HG03520 (cell line): ENCODE measurements around the gene GANC.

ENCODE experiments used
- ATAC-seq: cut with Tn5 transposase; IDR thresholded peaks from one replicate; pipeline ENCODE4 v1.9.1; 2021; ENCODE audit warnings: mild to moderate bottlenecking, moderate library complexity; ENCODE audit not compliant: unreplicated experiment

Gene GANC

DNA sequence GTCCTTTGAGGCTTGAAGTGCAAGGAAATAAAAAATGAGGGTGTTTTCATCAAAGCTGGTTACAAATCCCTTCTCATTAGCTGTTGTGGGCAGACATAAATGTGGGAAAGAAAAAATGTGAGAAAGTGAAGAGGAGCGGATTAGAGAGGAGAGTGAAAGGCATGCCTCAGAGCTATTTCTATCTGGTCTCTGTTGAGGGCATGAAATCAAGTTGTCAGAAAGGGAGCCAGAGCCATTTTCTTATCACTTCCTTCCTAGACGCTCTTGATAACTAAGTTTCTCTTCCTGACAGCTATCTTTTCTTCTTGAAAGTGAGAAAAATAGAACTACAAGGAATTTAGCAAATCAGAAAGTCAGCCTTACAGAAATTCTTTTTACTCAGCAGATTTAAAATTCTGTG is 65.5 kb downstream of the GANC start:
- no peak for ATAC-seq

DNA sequence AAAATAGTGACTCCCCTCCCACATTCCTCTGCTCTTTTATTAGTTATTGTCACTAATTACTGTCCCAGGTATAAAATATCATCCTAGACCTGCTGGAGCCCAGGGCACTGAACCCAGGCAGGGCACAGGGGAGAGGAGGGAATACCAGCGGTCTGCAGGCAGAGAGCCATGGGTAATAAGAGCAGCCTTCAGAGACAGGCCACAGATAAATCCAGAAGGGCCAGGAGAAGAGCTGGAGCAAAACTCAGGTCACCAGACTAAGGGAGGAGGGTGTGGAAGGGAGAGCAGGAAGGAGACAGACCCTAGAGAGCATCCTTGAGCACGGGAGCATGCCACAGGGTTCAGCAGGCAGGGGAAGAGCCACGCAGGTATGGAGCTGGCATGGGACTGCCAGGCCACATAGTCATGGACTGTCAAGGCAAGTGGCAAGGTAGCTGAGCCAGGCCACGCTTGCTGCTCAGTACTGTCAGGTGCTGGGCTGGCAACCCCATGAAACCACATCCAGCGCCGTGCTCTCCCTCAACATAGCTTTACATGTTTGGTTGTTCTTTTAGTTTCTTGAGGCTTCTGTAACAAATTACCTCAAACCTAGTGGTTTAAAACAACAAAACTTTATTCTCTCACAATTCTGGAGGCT is 70.7 kb downstream of the GANC start:
- ATAC-seq = no peak

DNA sequence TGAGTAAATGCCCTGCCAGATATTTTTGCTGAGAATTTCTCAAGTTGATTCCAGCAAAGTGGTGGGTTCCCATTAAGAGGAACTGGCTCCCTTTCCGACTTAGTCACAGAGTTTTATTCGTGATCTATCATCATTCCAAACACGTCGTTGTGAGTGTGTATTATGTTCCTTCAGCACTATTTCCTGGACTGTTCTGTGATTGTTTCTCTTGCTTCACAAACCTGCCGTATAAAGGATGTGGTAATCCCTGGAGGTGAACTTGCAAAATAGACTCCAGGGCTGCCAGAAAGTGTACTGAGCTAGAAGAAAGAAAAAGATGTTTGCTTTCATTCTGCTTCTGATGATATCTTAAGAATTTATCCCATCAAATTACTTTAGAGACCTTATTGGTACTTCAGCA is 71.8 kb downstream of the GANC start:
- ATAC-seq = no peak

DNA sequence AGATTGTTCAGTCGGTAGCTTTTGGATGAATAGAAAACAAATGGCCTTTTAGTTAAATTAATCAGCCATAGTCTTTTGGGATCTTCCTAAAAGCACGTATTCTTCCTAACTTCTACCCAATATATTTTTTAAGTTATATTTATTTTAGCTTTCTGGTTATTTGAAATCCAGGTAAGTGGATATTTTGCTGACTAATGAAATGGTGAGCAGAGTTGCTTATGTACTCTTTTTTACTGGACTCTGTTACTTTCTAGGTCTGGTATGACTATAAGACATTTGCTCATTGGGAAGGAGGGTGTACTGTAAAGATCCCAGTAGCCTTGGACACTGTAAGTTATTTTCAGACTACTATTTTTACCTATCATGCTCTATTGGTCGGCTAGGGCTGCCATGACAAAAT is 72.5 kb downstream of the GANC start:
- no peak for ATAC-seq

DNA sequence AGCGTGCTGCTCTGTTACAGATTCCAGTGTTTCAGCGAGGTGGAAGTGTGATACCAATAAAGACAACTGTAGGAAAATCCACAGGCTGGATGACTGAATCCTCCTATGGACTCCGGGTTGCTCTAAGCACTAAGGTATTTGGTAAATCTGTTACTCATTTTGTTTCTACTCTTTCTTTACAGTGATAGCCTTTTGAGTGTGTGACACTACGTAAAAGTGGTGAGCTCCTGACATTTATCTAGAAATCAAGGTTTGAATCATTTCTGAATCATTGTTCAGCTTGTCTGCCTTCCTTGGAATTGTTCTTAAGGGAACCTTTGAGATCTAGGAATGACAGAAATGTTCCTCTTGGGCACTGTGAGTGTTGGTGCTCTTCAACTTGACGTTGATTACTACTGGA is 75.1 kb downstream of the GANC start:
- no peak for ATAC-seq

DNA sequence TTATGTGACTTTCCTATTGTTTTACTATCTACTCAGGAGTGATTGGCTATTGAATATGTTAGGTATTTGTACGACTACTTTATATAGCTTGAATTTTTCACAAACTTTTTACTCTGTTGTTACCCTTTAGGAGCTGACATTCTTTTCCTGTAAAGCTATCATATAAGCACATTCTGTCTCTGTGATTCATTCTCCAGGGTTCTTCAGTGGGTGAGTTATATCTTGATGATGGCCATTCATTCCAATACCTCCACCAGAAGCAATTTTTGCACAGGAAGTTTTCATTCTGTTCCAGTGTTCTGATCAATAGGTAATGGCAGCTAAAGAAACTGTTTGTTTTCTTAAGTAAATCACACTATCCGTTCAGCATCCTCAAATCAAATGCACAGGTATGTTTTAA is 76.2 kb downstream of the GANC start:
- no peak for ATAC-seq

DNA sequence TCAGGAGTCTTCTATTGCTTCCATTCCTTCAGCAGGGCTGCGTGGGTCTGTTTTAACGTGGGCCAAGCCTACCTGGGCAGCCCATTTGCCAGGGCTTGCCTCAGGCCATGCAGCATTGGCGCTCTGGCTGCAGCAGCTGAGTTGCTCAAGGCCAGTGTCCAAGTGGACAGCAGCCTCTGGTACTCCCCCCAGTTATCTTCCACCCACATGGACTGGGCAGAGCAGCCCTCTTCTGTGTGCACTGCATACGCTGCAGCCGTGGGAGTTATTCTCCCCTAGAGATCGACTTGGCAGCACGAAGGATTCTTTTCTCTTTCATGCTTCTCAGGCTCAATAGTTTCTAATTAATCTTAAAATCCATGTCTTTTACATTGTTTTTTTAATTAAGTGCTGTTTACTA is 79.4 kb downstream of the GANC start:
- ATAC-seq = no peak

DNA sequence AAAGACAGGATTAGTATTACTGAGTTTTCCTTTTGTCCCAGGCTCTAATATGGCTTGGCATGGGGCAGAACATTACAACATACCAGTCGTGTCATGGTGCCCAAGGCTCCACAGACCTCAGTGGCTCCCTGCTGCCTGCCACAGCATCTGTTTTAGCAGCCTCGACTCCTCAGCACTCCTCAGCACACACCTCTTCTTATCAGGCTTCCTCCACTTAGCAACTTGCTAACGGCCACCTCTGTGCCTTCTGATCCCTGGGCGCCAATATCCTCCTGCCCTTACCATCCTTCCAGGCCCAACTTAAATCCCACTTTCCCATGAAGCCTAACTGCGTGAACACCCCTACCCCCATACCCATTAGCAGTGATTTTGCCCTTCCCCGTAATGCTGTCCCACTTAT is 80.1 kb downstream of the GANC start:
- no peak for ATAC-seq

DNA sequence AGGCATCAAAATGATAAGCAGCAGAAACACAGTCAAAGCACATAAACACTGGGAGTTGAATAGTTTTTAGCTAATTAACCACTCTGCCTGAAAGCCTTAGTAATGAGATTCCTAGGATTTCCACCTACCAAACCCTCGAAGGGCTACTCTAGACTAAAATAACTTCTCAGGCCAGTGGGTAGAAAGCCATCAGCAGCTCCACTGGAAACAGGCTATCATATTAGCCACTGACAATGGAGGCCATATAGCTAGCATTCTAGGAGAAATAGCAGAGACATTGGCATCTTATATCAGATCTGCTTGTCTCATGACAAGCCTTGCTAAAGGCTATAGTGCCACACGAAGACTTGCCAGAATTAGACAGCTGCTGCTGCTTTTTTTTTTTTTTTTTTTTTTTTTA is 81.8 kb downstream of the GANC start:
- no peak for ATAC-seq

DNA sequence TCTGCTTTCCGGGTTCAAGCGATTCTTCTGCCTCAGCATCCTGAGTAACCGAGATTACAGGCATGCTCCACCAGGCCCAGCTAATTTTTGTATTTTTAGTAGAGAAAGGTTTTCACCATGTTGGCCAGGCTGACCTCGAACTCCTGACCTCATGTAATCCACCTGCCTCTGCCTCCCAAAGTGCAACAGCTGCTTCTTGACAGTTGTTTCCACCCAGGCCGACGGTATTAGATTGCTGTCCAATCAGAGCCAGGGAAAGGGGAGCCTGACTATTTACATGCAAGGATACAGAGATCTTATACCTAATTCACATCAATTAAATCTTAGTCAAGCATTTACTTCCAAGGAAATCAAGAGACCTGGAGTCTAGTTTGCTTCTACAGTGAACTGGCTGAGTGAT is 82.3 kb downstream of the GANC start:
- no peak for ATAC-seq

DNA sequence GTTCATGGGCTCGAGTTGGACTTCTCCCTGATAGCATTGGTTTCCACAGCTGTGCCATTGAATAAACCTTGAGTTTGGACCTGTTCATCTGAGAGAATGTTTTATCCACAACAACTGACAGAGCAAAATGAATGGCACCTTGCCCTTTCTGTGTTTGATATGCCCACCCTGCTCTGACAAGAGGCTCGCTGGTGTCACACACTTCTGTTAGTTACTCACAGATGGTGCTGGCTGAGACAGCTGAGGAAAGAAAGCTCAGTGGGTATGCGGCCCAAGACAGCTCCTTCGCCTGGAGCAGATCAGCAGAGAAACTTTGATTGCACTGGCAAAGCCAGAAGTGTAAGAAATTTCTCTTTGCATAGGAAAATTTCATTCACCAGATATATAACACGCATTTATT is 83.8 kb downstream of the GANC start:
- no peak for ATAC-seq

DNA sequence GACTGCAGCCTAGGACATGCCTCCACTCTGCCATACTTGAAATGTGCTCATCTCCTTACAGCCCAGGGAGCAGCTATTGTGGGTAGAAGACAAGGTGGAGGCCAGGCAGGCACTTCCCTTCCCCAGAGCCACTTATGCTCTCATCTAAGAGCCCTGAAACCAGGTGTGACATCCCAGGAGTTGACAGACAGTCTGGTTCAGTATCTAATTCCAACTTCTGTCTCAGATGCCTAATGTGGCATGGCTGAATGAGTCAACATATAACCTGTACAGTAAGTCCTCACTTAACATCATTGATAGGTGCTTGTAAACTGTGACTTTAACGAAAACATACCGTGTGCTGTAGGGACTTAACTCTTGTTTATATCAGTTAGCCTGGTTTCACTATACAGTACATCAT is 85.1 kb downstream of the GANC start:
- ATAC-seq = no peak

DNA sequence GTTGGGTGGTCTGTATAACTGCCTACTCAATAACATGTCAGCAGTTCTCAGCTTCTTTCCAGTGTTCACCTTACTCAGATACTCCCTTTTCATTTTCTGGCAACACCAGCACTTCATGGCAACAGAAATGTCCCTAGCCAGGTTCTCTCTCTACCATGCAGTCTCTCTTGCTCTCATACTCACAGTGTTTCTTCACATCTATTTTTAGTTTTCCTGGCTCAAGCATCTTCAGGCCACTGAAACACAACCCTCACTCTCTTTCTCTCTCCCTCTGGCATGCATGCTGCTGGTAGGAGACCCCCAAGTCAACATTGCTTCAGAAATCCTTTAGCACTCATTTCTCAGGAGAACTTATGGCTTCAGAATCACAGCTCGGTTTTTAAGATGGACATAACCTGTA is 86.2 kb downstream of the GANC start, which contains the start of gene CAPN3:
CAPN3 (plus strand) TSS at position 253 of the 400 bp plus-strand sequence. CDS start 305 bp downstream, outside the sequence.
- ATAC-seq = no peak

DNA sequence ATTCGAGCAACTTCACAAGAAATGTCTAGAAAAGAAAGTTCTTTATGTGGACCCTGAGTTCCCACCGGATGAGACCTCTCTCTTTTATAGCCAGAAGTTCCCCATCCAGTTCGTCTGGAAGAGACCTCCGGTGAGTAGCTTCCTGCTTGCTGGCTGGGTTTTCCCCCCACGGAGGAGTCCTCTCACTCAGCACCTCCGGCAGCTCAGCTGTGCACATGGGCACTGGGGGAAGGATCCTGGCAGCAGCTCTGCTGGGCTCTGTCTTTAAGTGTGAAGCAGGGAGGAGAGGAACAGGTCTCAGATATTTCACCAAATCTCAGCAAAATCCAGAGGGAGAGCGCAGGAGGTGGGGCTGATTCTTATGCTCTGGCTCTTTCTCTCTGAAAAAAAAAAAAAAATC is 87.0 kb downstream of the GANC start:
- no peak for ATAC-seq

DNA sequence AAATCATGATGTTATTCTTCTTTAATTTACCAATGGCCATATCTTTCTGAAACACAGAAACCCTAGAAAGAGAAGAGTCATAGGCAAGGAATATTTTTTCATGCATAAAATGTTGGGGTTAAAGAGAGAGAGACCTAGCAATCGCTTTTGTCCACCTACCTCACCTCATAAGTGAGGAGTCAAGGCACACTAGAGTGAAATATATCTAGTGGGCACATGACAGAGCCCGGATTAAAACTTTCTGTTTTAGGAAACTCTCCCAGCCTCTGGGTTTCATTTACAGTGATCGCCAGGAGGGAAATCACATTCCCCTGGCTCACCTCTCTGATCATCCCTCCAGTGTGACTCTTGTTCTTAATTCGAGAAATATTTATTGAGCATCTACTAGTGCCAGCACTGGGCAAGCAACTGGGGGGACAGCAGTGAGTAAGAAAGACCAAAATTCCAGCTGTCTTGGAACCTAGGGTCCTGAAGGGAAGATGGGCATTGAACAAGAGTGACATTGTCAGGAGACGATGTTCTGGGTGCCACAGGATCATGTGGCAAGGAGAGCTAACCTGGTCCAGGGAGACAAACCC is 87.6 kb downstream of the GANC start:
- ATAC-seq = no peak

DNA sequence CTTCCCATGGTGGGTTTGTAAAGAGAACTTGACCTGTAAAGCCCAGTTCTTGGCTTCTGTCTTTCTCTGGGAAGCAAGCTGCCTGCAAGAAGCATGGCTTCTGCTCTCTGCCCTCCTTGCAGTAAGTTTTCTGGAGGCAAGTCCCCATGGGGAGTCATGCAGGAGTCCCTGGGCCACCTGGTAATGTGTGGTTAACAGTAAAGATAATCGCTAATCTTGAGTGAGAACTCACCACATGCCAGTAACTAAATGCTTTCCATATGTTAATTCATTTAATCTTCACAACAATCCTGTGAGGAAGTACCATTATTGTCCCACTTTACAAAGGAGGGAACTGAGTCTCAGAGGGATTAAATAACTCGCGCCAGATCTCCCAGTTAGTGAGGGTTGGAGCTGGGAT is 90.5 kb downstream of the GANC start:
- no peak for ATAC-seq

DNA sequence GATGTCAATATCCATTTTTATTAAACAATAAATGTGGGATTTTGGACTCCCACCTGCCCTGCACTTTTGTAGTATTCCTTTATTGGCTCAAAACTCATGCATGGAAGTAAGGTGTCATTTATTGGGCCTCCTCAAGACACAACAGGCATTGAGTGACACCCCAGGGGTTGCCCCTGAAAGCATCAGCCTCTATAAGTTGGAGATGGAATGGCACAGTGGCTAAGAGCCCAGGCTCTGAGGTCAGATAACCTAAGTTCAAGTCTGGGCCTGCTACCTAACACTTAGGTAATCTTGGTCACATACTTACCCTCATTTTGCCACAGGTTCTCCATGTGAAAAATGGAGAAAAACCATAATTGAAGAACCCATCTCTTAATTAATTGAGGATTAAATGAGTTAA is 90.9 kb downstream of the GANC start:
- ATAC-seq = no peak

DNA sequence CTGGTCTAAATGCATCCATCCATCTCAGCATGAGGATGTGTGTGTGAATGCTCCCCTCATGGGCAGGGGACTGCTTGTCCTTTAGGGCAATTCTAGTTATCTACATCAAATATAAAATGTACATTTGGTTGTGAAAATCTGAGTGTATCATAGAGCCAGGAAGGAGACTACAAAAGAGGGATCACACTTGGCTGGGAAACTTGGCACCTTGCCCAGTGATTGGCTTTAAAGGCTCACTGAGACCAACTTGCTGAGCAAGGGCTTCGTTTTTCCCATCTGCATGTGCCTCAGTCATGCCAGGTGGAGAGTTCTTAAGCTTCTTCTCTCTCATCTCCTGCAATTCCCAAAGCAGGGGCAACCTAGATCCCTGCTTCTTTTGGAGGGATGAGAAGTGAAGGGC is 91.5 kb downstream of the GANC start:
- ATAC-seq = no peak

DNA sequence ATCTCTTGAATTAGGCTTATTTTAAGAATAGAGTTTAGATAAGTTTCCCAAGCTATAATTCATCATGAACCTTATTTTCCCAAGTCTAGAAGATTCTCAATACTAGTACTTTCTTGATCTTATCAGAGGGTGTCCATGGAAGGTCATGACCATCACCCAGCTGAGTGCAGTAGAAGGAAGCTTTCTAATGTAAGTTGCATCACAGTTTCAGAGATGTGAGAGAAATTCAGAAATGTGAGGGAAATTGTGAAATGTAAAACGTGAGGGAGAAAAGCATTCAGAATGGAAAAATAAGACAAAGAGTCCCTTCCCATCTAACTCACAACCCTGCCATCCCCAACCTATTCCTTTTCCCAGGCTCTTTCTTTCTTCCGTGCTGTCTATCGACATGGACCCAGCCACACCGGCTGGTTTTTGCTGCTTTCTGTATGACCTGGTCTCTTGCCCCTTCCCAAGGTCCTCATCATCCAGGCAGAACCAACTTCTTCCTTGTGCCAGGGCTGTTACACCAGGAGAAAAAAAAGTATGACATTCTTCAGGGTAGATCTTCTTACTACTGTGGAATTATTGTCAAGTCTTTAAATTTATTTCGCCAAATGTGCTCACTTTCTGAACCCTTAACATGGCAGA is 93.0 kb downstream of the GANC start:
- ATAC-seq = no peak

DNA sequence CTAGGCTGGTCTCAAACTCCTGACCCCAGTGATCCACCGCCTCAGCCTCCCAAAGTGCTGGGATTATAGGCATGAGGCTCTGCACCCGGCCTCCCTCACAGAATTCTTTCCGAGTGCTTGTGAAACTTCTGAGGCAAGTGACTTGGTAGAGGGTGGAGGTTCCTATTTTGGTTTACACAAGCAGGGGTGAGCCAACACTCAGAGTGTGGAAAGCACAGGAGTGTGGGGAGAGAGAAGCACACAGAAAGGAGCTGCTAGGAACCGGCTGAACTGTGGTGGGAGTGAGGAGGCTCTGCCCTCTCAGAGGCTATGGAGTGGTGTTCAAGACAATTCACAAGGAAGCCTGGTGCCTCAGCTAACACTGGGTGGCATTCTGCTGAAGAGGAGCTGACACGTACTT is 94.0 kb downstream of the GANC start:
- no peak for ATAC-seq

DNA sequence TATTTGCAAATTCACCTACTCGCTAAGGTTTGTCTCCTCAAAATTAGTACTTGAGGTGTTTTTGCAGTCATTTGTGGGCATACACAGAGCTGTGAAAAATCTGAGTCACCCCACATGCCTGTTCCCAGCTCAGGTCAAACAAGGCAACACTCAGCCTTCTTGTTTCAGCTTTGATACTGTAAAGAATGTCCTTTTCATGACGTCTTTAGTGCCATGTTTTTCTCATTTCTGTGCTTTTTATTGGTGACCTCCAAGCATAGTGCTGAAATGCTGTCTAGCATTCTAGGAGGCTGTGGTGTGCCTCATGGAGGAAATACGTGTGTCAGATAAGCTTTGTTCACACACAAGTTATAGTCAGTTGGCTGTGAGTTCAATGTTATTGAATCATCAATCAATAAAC is 95.1 kb downstream of the GANC start:
- no peak for ATAC-seq

DNA sequence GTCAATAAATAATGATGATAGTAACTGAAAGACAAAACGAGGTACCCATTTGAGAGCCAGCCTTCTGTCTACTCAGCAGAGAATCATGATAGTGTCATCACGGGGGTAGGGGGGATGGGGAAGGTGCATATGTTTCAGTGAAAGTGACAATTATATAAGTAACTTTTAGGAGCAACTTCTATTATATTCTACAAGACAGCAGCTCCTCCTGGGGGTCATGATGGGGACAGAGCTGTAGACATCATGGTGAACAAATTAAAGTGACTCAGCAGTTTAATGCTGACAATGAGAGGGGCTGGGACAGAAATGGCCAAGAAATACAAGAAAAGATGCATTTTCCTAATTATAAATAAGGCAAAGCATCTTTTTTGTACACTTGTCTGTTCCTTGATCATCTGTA is 98.1 kb downstream of the GANC start:
- no peak for ATAC-seq

DNA sequence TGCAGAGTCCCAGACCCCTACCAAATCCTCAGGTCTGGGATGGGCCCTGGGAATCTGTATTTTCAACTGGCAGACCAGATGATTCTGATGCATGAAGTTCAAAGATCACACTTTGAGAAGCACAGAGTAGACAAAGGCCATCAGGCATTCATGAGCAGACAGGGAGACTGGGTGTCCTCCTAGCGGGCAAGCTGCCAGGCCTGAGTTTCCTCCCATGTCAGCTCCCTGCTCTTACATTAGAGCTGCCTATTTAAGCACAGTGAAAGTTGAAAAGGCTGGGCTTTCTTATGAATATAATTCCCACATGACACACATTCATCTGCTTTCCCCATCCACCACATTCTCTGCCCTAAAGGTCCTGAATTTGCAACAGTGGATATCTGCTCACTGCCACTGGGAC is 100.3 kb downstream of the GANC start:
- ATAC-seq = no peak
